GM18867 (cell line): Measurements from ENCODE around the gene ARHGAP45.

Experiments used
- ATAC-seq: cut with Tn5 transposase; IDR thresholded peaks from one replicate; pipeline ENCODE4 v1.9.1; 2021; ENCODE audit warnings: mild to moderate bottlenecking, moderate library complexity; ENCODE audit not compliant: unreplicated experiment

Gene ARHGAP45

DNA sequence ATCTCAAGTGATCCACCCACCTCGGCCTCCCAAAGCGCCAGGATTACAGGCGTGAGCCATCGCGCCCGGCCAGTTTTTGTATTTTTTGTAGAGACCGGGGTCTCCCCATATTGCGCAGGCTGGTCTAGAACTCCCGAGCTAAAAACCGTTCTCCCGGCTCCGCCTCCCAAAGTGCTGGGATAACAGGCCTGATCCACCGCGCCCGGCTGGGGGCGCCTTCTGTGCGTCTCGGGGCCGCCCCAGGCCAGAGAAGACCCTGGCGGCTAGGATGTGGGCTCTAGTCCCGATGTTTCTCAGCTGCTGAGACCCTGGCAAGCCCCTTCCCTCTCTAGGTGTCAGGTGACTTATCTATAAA lies 3.6 kb downstream of the ARHGAP45 start:
- no peak for ATAC-seq

DNA sequence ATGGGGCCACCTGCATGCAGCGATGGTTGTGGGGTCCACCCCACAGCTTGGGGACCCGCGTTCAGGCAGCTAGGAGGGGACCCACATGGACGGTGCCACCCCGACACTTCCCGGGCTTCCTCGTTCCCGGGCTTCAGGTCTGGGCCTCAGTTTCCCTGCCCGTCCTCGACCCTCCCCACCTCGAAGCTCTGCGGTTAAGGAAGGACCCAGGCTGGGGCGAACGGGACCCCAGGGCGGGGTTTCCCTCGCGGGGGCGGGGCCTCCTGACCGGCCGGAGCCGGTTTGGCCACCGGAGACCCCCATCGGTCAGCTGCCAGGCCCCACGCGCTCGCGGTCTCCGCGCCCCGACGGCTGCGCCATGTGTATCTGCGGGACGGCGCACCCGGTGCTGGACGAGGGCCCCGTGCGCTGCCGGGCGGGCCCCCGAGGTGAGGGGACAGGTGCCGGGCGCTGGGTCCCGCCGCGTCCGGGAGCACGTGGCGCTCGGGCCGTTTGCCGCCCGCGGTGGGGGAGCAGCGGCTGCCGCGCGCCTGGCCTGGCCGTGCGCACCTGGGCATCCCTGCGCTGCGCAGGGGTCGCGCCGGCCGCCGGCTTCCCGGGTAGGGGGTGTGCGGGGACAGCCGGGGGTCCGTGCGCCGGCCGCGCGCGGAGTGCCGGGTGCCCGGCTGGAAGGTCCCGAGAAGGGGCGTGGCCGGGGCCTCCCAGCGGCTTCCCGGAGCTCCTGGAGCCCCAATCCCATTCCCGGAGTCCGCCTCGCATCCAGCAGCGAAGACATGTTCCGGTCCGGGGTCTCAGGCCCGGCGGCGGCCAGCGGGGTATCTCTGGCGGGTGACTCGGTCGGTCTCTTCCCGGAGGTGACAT lies 4.2 kb downstream of the ARHGAP45 start:
- ATAC-seq, result no peak

DNA sequence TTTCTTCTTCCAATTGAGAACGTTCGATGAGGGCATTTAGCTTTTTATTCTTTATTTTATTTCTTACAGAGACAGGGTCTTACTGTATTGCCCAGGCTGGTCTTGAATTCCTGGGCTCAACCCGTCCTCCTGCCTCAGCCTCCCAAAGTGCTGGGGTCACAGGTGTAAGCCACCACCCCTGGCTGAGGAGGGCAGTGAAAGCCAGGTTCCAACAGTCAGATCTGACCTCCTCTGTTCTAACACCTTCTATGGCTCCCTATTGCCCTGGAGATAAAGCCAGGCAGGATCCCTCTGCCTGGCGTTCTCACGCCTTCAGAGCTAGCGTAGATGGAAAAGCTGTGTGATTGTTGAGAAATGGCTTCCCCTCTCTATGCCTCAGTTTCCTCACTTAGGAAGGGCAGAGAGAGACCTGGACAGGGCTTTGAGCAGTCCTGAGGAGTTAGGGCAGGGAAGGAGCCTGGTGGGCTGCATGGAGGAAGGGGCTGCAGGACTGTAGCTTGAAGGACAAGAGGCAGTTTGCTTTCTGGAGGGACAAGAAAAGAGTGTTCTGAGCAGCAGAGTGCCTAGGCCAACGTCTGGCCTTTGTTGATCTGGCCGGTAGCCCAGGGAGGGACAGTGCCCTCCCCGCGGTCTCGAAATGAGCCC lies 5.5 kb downstream of the ARHGAP45 start:
- ATAC-seq, result no peak

GRCh38 chr19:1073063-1073955 lies 6.3 kb downstream of the ARHGAP45 start:
- ATAC-seq, result no peak

- ATAC-seq, result peak; percentile 2
Measured at GRCh38 chr19:1073956-1074517, 7.1 kb downstream of the ARHGAP45 start.

GRCh38 chr19:1074544-1075283 lies 7.7 kb downstream of the ARHGAP45 start:
- peak; percentile 46 for ATAC-seq

- no peak for ATAC-seq
Measured at GRCh38 chr19:1076046-1076386, 9.0 kb downstream of the ARHGAP45 start.

- peak; percentile 50 for ATAC-seq
Measured at GRCh38 chr19:1076951-1077350, 10.0 kb downstream of the ARHGAP45 start.

GRCh38 chr19:1079566-1080111 lies 12.7 kb downstream of the ARHGAP45 start:
- no peak for ATAC-seq

DNA sequence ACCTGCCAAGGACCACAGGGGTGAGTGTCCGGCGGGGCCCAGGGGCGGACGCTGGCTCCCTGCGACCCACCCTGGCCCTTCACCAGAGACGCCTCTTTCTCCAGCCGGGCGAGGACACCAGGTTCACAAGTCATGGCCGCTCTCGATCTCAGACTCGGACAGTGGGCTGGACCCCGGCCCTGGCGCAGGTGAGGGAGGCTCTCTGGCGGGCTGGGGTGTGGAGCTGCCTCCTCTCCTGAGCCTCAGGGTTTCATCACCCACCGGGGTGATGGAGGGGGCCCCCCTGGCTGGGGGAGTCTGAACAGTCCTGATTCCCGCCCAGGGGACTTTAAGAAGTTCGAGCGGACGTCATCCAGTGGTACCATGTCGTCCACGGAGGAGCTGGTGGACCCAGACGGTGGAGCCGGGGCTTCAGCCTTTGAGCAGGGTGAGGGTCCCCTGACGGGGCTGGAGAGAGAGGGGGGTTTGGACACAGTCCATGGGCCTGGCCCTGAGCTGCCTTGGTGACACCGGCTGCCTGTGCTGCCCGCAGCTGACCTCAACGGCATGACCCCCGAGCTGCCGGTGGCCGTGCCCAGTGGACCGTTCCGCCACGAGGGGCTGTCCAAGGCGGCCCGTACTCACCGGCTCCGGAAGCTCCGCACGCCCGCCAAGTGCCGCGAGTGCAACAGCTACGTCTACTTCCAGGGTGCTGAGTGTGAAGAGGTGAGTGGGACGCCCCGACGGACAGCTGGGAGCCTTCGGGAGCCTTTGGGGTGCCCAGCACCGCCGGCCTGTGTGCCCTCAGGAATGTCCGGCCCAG lies 13.6 kb downstream of the ARHGAP45 start:
- no peak for ATAC-seq

GRCh38 chr19:1081301-1082164 lies 14.6 kb downstream of the ARHGAP45 start:
- ATAC-seq, result no peak

DNA sequence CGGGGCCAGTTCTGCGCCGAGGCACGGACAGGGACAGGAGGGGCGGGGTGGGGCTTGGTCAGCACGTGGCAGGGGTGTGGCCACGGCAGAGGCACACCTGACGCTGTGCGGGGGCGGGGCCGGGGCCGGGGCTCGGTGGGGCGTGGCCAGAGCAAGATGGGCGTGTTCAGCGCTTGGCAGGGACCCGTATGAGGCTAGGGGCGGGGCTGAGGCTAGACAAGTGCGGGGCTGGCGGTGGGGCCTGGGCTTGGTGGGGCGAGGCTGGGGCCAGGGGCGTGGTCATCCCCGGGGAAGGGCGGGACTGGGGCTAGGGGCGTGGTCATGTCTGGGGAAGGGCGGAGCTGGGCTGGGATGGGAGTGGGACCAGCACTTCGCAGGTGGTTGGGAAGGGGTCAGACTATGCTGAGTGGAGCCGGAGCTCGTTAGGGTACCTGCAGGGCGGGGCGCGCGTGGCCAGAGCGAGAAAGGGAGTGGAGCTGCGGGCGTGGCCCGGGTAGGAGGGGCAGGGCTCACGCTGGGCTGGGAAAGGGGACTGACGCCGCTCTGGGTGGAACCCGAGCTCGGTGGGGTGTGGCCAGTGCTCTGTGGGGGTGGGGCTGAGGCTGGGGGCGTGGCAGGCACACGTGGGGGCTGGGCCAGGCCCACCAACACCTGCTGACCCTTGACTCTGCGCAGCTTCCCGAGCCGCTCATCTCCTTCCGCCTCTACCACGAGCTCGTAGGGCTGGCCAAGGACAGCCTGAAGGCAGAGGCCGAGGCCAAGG lies 15.4 kb downstream of the ARHGAP45 start:
- peak; percentile 41 for ATAC-seq

DNA sequence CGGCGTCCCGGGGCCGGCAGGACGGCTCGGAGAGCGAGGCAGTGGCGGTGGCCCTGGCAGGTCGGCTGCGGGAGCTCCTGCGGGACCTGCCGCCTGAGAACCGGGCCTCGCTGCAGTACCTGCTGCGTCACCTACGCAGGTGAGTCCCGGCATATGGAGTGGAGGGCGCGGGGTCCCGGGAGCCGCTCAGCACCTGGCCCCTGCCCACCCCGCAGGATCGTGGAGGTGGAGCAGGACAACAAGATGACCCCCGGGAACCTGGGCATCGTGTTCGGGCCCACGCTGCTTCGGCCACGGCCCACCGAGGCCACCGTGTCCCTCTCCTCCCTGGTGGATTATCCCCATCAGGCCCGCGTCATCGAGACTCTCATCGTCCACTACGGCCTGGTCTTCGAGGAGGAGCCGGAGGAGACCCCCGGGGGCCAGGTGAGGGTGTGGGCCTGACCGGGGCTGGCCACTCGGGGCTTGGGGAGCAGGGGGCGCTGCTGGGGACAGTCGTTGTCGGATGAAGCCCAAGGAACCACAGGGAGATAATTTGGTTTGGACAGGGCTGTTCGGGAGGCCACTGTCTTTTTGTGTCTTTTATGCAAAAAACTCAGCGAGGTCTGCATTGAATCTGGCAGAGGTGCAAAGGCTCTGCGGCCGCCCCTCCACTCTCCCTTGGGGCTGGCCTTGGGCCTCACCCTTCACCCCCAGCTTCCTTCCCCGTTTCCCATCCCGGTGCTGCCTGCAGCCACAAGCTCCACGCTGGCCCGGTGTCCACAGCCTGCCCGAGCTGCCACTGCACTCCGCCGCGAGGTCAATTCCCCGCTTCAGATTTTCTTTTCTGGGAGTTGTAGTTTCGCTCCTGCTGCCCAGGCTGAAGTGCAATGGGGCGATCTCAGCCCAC lies 16.2 kb downstream of the ARHGAP45 start:
- ATAC-seq, result no peak

GRCh38 chr19:1084024-1084868 lies 17.3 kb downstream of the ARHGAP45 start:
- ATAC-seq, result no peak

DNA sequence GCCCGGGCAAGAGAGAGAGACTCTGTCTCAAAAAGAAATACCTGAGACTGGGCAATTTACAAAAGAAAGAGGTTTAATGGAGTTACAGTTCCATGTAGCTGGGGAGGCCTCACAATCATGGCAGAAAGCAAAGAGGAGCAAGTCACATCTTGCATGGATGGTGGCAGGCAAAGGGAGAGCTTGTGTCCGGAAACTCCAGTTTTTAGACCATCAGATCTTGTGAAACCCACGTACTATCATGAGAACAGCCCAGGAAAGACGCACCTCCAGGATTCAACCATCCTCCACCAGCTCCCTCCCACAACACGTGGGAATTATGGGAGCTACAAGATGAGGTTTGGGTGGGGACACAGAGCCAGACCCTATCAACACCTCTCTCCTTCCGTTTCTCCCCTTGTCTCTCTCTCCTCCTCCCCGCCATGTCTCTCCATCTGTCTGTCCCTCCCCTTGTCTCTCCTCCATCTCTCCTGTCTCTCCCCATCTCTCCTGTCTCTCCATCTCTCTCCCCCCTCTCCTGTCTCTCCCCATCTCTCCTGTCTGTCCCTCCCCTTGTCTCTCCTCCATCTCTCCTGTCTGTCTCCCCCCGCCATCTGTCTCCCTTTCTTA lies 18.2 kb downstream of the ARHGAP45 start:
- no peak for ATAC-seq
